Prostate gland (tissue), 2 donors: ENCODE results near the gene PCDH12.

Experiments used
- CTCF ChIP-seq, 4 experiments: fragments of 200-600 bp in 2 of 4; fragments of 450-650 bp in 2 of 4; sonication (generic) in 2 of 4; IDR thresholded peaks; 1 replicate in 3 of 4; 2 replicates in 1 of 4; pipeline ENCODE4 v1.5.1; 2016 to 2019; ENCODE audit warnings: antibody characterized with exemption in 4 of 4, mild to moderate bottlenecking in 2 of 4, moderate library complexity in 2 of 4
- POLR2A ChIP-seq: fragments of 450-650 bp; IDR thresholded peaks from one replicate; pipeline ENCODE4 v1.6.1; 2016; ENCODE audit warnings: antibody characterized with exemption, mild to moderate bottlenecking
- POLR2AphosphoS5 ChIP-seq: sonication (generic); formaldehyde crosslinking; IDR thresholded peaks from one replicate; pipeline ENCODE4 v1.6.1; 2017; ENCODE audit warnings: antibody characterized with exemption

- TF ChIP-seq CTCF (IDR thresholded peaks at IDR 0.05) (no peak), POLR2AphosphoS5 (no peak), POLR2A (no peak)
Observed at GRCh38 chr5:141942185-141942857, 15.7 kb downstream of the PCDH12 start.
